ENCODE results near the gene KLHL13.
"Not testable (repeated sequence)": the region's sequence is repeated elsewhere in the genome, so short reads cannot be mapped to it uniquely, and the experiment has no call there.

The KLHL13 gene

GRCh38 chrX:118129681-118130080 is 13.1 kb upstream of the KLHL13 start:
- no peak overlapping the region for H3K4me3 ChIP-seq (ENCODE audit: insufficient read depth, low read length, poor library complexity, severe bottlenecking)
- no peaks in the 10 kb centered on the region for H3F3A ChIP-seq (ENCODE audit: insufficient read depth)
- H3K27ac ChIP-seq (ENCODE audit: low read depth, low read length), result no peak overlapping the region
- H3K79me2 ChIP-seq (ENCODE audit: insufficient read depth, low read length), result no peaks in the 10 kb centered on the region
- H3K4me2 ChIP-seq (ENCODE audit: low read depth, low read length, poor library complexity, severe bottlenecking), result no peak overlapping the region
- no peak overlapping the region for H2AFZ ChIP-seq (ENCODE audit: low read depth, low read length, severe bottlenecking)
- no peaks in the 10 kb centered on the region for H3K9me3 ChIP-seq (ENCODE audit: insufficient read depth, low read length)
- H3K9ac ChIP-seq (ENCODE audit: low read length), result no peak overlapping the region
- TF ChIP-seq CTCF (IDR thresholded peaks at IDR 0.05; ENCODE audit: insufficient read depth, low read length, poor library complexity, severe bottlenecking), result no peak
- TF ChIP-seq EZH2phosphoT487 (conservative IDR thresholded peaks at IDR 0.05; ENCODE audit: low read length), result no peak
- no peaks in the 10 kb centered on the region for H4K20me1 ChIP-seq (ENCODE audit: low read depth, low read length)
- H3K27me3 ChIP-seq (ENCODE audit: low read length), result no peaks in the 10 kb centered on the region
- no peaks in the 10 kb centered on the region for H3K36me3 ChIP-seq (ENCODE audit: low read length)
- H3K9me2 ChIP-seq (replicated peaks; ENCODE audit: insufficient read depth, low read length), result no peaks in the 10 kb centered on the region

GRCh38 chrX:118128724-118129123 is 12.1 kb upstream of the KLHL13 start:
- Histone ChIP-seq H3K27me3 (ENCODE audit: low read length) (no peaks in the 10 kb centered on the region), H3K36me3 (ENCODE audit: low read length) (no peaks in the 10 kb centered on the region), H3K27ac (ENCODE audit: low read depth, low read length) (no peak overlapping the region), H4K20me1 (ENCODE audit: low read depth, low read length) (no peaks in the 10 kb centered on the region), H3K79me2 (ENCODE audit: insufficient read depth, low read length) (no peaks in the 10 kb centered on the region), H3K9ac (ENCODE audit: low read length) (no peak overlapping the region), H3K4me3 (ENCODE audit: insufficient read depth, low read length, poor library complexity, severe bottlenecking) (no peak overlapping the region), H3K9me3 (ENCODE audit: insufficient read depth, low read length) (no peaks in the 10 kb centered on the region), H3F3A (ENCODE audit: insufficient read depth) (no peaks in the 10 kb centered on the region), H3K9me2 (replicated peaks; ENCODE audit: insufficient read depth, low read length) (no peaks in the 10 kb centered on the region), H3K4me2 (ENCODE audit: low read depth, low read length, poor library complexity, severe bottlenecking) (no peak overlapping the region), H2AFZ (ENCODE audit: low read depth, low read length, severe bottlenecking) (no peak overlapping the region)
- no peak for TF ChIP-seq CTCF (IDR thresholded peaks at IDR 0.05; ENCODE audit: insufficient read depth, low read length, poor library complexity, severe bottlenecking)
- no peak for TF ChIP-seq EZH2phosphoT487 (conservative IDR thresholded peaks at IDR 0.05; ENCODE audit: low read length)

GRCh38 chrX:118126286-118126685 is 9.7 kb upstream of the KLHL13 start:
- no peaks in the 10 kb centered on the region for H3K9me3 ChIP-seq (ENCODE audit: insufficient read depth, low read length)
- TF ChIP-seq EZH2phosphoT487 (conservative IDR thresholded peaks at IDR 0.05; ENCODE audit: low read length) (no peak), CTCF (IDR thresholded peaks at IDR 0.05; ENCODE audit: insufficient read depth, low read length, poor library complexity, severe bottlenecking) (no peak)
- H4K20me1 ChIP-seq (ENCODE audit: low read depth, low read length), result no peaks in the 10 kb centered on the region
- no peak overlapping the region for H3K27ac ChIP-seq (ENCODE audit: low read depth, low read length)
- no peak overlapping the region for H2AFZ ChIP-seq (ENCODE audit: low read depth, low read length, severe bottlenecking)
- no peaks in the 10 kb centered on the region for H3K79me2 ChIP-seq (ENCODE audit: insufficient read depth, low read length)
- no peak overlapping the region for H3K4me2 ChIP-seq (ENCODE audit: low read depth, low read length, poor library complexity, severe bottlenecking)
- no peak overlapping the region for H3K4me3 ChIP-seq (ENCODE audit: insufficient read depth, low read length, poor library complexity, severe bottlenecking)
- H3K9ac ChIP-seq (ENCODE audit: low read length), result no peak overlapping the region
- no peaks in the 10 kb centered on the region for H3K27me3 ChIP-seq (ENCODE audit: low read length)
- no peaks in the 10 kb centered on the region for H3K9me2 ChIP-seq (replicated peaks; ENCODE audit: insufficient read depth, low read length)
- H3K36me3 ChIP-seq (ENCODE audit: low read length), result no peaks in the 10 kb centered on the region
- H3F3A ChIP-seq (ENCODE audit: insufficient read depth), result no peaks in the 10 kb centered on the region

- H3K9me2 ChIP-seq (replicated peaks; ENCODE audit: insufficient read depth, low read length); H3K27me3 ChIP-seq (ENCODE audit: low read length); H2AFZ ChIP-seq (ENCODE audit: low read depth, low read length, severe bottlenecking); H3K9me3 ChIP-seq (ENCODE audit: insufficient read depth, low read length); H4K20me1 ChIP-seq (ENCODE audit: low read depth, low read length); H3K4me2 ChIP-seq (ENCODE audit: low read depth, low read length, poor library complexity, severe bottlenecking); H3F3A ChIP-seq (ENCODE audit: insufficient read depth); H3K36me3 ChIP-seq (ENCODE audit: low read length); H3K27ac ChIP-seq (ENCODE audit: low read depth, low read length); H3K4me3 ChIP-seq (ENCODE audit: insufficient read depth, low read length, poor library complexity, severe bottlenecking); H3K9ac ChIP-seq (ENCODE audit: low read length); H3K79me2 ChIP-seq (ENCODE audit: insufficient read depth, low read length): not testable (repeated sequence)
Measured at GRCh38 chrX:118124243-118124642, 7.6 kb upstream of the KLHL13 start.

All from SU-DHL-6 (cell line).